HepG2 (cell line): Measurements from ENCODE around the gene TMEM185A. TPM values are rescaled to one million over a fixed set of nuclear protein-coding genes. Genes with fewer than 3 reads are reported as not detected.

ENCODE experiments used
- ATAC-seq: fragments of 200-7000 bp; cut with Tn5 transposase; 3 replicates; pipeline ENCODE4 v1.9.1; 2020; ENCODE audit warnings: mild to moderate bottlenecking, moderate library complexity
- BruUV-seq: library from RNA; stranded (reverse); fragments of 400-500 nt; replicated peaks from 2 replicates; lab custom pipeline; 2021; lab: Mats Ljungman, UMichigan
- CTCF ChIA-PET: fragments of 300-600 bp; formaldehyde crosslinking; extraction: SDS; loops from one replicate; lab custom pipeline; 2021; ENCODE audit warnings: low total read pairs, inconsistent platforms, low intra/inter-chr PET ratio; lab: Yijun Ruan, JAX
- POLR2A ChIA-PET: fragments of 350-600 bp; sonication (Branson Sonifier 250); formaldehyde crosslinking; loops from one replicate; lab custom pipeline; 2020; ENCODE audit warnings: antibody characterized with exemption, inconsistent platforms; lab: Yijun Ruan, JAX
- DNase-seq: peaks from one replicate; pipeline ENCODE4 v3.0.0-alpha.2; 2015; ENCODE audit warnings: low spot score
- FAIRE-seq: peaks from 3 replicates; lab custom pipeline; 2011; peaks lifted over from hg19 to GRCh38; lab: Jason Lieb, UNC
- H2AFZ ChIP-seq: one replicate; pipeline ENCODE4 v1.6.1; 2011; ENCODE audit warnings: low read length, inconsistent platforms
- H3K27ac ChIP-seq: fragments of 300-600 bp; 3 replicates; pipeline ENCODE4 v1.8.0; 2011; ENCODE audit warnings: mixed run types, mild to moderate bottlenecking, mixed read lengths, low read length, inconsistent platforms; ENCODE audit not compliant: insufficient read depth; ENCODE audit errors: extremely low read length
- H3K27me3 ChIP-seq, 2 experiments: fragments of 200-600 bp in 1 of 2; 2 replicates in 1 of 2; 3 replicates in 1 of 2; pipeline versions ENCODE4 v1.6.0 to v1.8.0; 2011; ENCODE audit warnings: low read length in 2 of 2, mild to moderate bottlenecking in 2 of 2, moderate library complexity in 2 of 2, inconsistent platforms in 1 of 2; ENCODE audit not compliant: insufficient read depth in 2 of 2, control insufficient read depth in 1 of 2
- H3K36me3 ChIP-seq, 2 experiments: fragments of 200-600 bp in 1 of 2; replicated peaks in 1 of 2; 2 replicates in 1 of 2; 3 replicates in 1 of 2; pipeline versions ENCODE4 v1.5.1 to v1.8.0; 2011; ENCODE audit warnings: low read length in 2 of 2, inconsistent platforms in 1 of 2; ENCODE audit not compliant: insufficient read depth in 2 of 2, control insufficient read depth in 1 of 2
- H3K4me1 ChIP-seq: 2 replicates; pipeline ENCODE4 v1.5.1; 2012; ENCODE audit warnings: low read length, inconsistent platforms; ENCODE audit not compliant: insufficient read depth
- H3K4me2 ChIP-seq: 2 replicates; pipeline ENCODE4 v1.6.0; 2011; ENCODE audit warnings: low read depth, low read length, inconsistent platforms
- H3K4me3 ChIP-seq, 3 experiments: fragments of 200-600 bp in 1 of 3; sonication (generic), shearing (Covaris generic) in 1 of 3; replicated peaks in 1 of 3; 2 replicates each; pipeline ENCODE4 v1.5.1; 2011 to 2016; ENCODE audit warnings: low read length in 3 of 3, inconsistent platforms in 2 of 3, low read depth in 2 of 3, mild to moderate bottlenecking in 2 of 3, control low read depth in 1 of 3, mixed read lengths in 1 of 3; ENCODE audit not compliant: insufficient read depth in 1 of 3
- H3K79me2 ChIP-seq: one replicate; pipeline ENCODE4 v1.6.1; 2011; ENCODE audit warnings: low read length, inconsistent platforms; ENCODE audit not compliant: insufficient read depth
- H3K9ac ChIP-seq: 2 replicates; pipeline ENCODE4 v1.6.0; 2011; ENCODE audit warnings: mild to moderate bottlenecking, low read depth, low read length, inconsistent platforms; ENCODE audit not compliant: insufficient read depth
- H3K9me3 ChIP-seq: 2 replicates; pipeline ENCODE4 v1.5.1; 2012; ENCODE audit warnings: mild to moderate bottlenecking, low read length
- H4K20me1 ChIP-seq: 2 replicates; pipeline ENCODE4 v1.6.0; 2011; ENCODE audit warnings: inconsistent platforms, mild to moderate bottlenecking, low read length, moderate library complexity; ENCODE audit not compliant: insufficient read depth
- CHD2 ChIP-seq: IDR thresholded peaks from 2 replicates; pipeline ENCODE4 v1.6.1; 2011; ENCODE audit warnings: low read depth, low read length, improper control_type of control experiment
- KDM4B ChIP-seq: sonication (generic); formaldehyde crosslinking; IDR thresholded peaks from 2 replicates; pipeline ENCODE4 v1.4.0; 2020; ENCODE audit warnings: missing genetic modification reagents
- NFATC3 ChIP-seq: sonication (generic); formaldehyde crosslinking; IDR thresholded peaks from 2 replicates; pipeline ENCODE4 v1.5.1; 2020; ENCODE audit warnings: mild to moderate bottlenecking, missing genetic modification reagents
- PHF8 ChIP-seq: sonication (generic); formaldehyde crosslinking; IDR thresholded peaks from 2 replicates; pipeline ENCODE4 v1.5.0; 2020; ENCODE audit warnings: missing genetic modification reagents
- PPARG ChIP-seq: conservative IDR thresholded peaks from 2 replicates; pipeline ENCODE4 v1.6.1; 2016; ENCODE audit warnings: missing biosample characterization, missing genetic modification reagents
- WGBS: methylation state at CpG from one replicate; pipeline ENCODE4 v1.1.6; 2017; ENCODE audit warnings: low lambda C conversion rate; 5-methylcytosine and 5-hydroxymethylcytosine counted together
- in situ Hi-C: cut with HindIII; loops from 2 replicates; pipeline ENCODE4 v1.10.0; 2017; ENCODE audit warnings: low pct_unique_long_range_greater_than_20kb; ENCODE audit not compliant: extremely low pct_ligation_motif_present
- intact Hi-C: fragments of 100-400 bp; cut with micrococcal nuclease; formaldehyde crosslinking; loops from one replicate; pipeline ENCODE4 v1.10.0; 2022; ENCODE audit not compliant: unreplicated experiment
- polyA plus RNA-seq, 8 experiments: library from polyadenylated mRNA; depleted of rRNA in 3 of 8; stranded (reverse) in 7 of 8; unstranded in 1 of 8; fragments of >200 nt; fragmentation: Illumina TruSeq in 4 of 8; extraction: Trizol in 4 of 8; gene quantifications; 2 replicates each; pipeline versions ENCODE4 v1.2.1 to v1.2.3, GENCODE V29; 2011 to 2016; ENCODE audit warnings: low read depth in 4 of 8, missing spikeins in 1 of 8, mixed read lengths in 1 of 8; ENCODE audit not compliant: insufficient read depth in 1 of 8
- total RNA-seq, 5 experiments: library from RNA; depleted of rRNA; stranded (reverse); fragments of >200 nt; fragmentation: Illumina TruSeq; extraction: Trizol; gene quantifications; 2 replicates each; pipeline ENCODE4 v1.2.3, GENCODE V29; 2016; ENCODE audit warnings: low read depth in 1 of 5
- TF ChIP-seq, protein P1 (sequence below): sonication (generic); formaldehyde crosslinking; IDR thresholded peaks from 2 replicates; pipeline ENCODE4 v1.5.1; 2020; ENCODE audit warnings: missing genetic modification reagents, mild to moderate bottlenecking, borderline replicate concordance
- TF ChIP-seq, protein P2 (sequence below): sonication (generic); formaldehyde crosslinking; IDR thresholded peaks from 2 replicates; pipeline ENCODE4 v1.5.0; 2020; ENCODE audit warnings: missing genetic modification reagents
- TF ChIP-seq, protein P3 (sequence below): sonication (generic); formaldehyde crosslinking; conservative IDR thresholded peaks from 2 replicates; pipeline ENCODE4 v1.4.0; 2020; ENCODE audit warnings: mild to moderate bottlenecking, missing genetic modification reagents, moderate library complexity
- TF ChIP-seq, protein P4 (sequence below): IDR thresholded peaks from 2 replicates; pipeline ENCODE4 v1.6.1; 2018; ENCODE audit warnings: missing genetic modification reagents, mild to moderate bottlenecking, missing compliant biosample characterization
- TF ChIP-seq, protein P5 (sequence below): sonication (generic); formaldehyde crosslinking; IDR thresholded peaks from 2 replicates; pipeline ENCODE4 v1.4.0; 2020; ENCODE audit warnings: missing genetic modification reagents; ENCODE audit errors: not compliant biosample characterization

Gene TMEM185A
- total and polyA plus RNA-seq, 2 of the 13 experiments (the other 11 are each of a cell fraction or from before 2014, with no cell fraction given) = 5.9 to 10.5 TPM

DNA sequence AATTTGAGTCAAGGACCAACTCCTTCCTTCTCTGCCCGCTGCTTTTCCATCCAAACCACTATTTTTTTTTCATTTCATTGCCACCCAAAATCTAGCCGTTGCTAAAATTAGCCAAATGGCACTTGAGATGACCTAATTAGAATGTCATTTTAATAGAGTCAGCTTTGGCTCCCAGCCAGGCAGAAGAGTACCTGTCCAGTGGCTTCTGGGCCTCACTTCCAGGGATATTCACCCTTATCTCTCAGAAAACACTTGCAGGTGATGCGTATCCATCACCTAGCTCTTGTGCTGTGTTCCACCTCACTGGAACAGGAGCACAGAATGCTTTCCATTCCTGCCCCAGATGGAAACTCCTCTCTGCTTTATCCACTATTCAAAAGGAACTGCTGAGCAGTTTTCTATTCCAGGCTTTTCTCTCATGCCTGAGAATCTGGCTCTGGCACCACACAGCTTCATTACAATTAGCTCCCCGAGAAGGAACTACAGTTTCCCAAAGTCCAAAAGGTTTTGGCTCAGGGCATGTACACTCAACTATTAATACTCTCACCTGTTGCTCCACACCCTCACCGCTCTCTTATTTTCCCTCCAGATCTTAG lies 62.8 kb downstream of the TMEM185A start (continued):
- TF ChIP-seq, protein P1, sequence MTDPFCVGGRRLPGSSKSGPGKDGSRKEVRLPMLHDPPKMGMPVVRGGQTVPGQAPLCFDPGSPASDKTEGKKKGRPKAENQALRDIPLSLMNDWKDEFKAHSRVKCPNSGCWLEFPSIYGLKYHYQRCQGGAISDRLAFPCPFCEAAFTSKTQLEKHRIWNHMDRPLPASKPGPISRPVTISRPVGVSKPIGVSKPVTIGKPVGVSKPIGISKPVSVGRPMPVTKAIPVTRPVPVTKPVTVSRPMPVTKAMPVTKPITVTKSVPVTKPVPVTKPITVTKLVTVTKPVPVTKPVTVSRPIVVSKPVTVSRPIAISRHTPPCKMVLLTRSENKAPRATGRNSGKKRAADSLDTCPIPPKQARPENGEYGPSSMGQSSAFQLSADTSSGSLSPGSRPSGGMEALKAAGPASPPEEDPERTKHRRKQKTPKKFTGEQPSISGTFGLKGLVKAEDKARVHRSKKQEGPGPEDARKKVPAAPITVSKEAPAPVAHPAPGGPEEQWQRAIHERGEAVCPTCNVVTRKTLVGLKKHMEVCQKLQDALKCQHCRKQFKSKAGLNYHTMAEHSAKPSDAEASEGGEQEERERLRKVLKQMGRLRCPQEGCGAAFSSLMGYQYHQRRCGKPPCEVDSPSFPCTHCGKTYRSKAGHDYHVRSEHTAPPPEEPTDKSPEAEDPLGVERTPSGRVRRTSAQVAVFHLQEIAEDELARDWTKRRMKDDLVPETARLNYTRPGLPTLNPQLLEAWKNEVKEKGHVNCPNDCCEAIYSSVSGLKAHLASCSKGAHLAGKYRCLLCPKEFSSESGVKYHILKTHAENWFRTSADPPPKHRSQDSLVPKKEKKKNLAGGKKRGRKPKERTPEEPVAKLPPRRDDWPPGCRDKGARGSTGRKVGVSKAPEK (CRISPR knock-in tag) = no peak

DNA sequence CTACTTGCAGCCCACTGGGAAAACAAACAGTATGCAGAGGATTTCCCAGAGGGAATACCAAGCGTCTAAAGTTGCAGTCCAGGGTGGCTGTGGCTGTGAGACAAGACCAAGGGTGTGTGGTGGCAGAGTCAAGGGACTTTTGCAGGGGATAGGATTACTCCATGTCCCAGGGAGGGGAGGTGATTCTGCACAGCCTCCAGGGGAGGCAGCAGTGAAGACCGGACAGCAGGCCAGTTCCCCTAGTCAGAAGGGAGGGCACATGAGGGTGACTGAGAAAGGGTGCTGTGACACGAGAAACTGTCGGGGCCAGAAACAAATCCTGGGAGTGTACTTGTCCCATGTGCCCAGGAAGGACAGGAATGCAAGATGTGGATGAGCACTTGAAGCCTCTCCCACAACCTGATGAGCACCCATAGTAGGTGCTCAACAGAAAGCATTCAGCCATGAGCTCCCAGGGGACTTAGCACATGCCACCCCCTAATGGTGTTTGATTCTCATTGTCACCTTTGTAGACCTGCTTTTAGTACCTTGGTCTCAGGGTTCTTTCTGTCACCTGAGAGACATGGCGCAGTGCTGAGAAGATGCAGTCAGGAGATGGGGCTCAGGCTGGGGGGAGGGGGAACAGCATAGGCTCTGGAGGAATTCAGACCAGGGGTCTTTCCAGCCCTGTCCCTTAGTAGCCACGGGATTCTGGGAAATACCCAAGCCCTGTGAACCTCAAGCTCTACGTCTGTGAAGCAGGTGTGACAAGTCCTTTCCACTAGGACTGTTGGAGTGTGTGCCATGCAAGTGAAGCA lies 63.8 kb downstream of the TMEM185A start:
- no peak for DNase-seq
- Histone ChIP-seq H3K4me1 (no peaks in the 10 kb centered on the region), H3K9me3 (no peaks in the 10 kb centered on the region), H3K36me3 (no peaks in the 10 kb centered on the region), H3K79me2 (no peaks in the 10 kb centered on the region), H3K9ac (no peak overlapping the region), H3K27me3 (no peaks in the 10 kb centered on the region), H3K4me2 (no peak overlapping the region), H3K27ac (no peak overlapping the region), H4K20me1 (no peaks in the 10 kb centered on the region), H2AFZ (no peak overlapping the region), H3K4me3 (no peak overlapping the region)
- WGBS = 23% methylated on average over 5 of the region's 7 CpGs
- ATAC-seq = no peak
- in situ Hi-C loops (no loop called here), intact Hi-C loops (no loop called here)
- no peak for FAIRE-seq
- ChIA-PET POLR2A (no interaction called here), CTCF (no interaction called here)
- no TSS peak for BruUV-seq
- TF ChIP-seq, protein P2, sequence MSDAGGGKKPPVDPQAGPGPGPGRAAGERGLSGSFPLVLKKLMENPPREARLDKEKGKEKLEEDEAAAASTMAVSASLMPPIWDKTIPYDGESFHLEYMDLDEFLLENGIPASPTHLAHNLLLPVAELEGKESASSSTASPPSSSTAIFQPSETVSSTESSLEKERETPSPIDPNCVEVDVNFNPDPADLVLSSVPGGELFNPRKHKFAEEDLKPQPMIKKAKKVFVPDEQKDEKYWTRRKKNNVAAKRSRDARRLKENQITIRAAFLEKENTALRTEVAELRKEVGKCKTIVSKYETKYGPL (CRISPR knock-in tag) = no peak
- no peak for TF ChIP-seq PPARG (CRISPR knock-in tag)
- no peak for TF ChIP-seq KDM4B
- TF ChIP-seq, protein P3, sequence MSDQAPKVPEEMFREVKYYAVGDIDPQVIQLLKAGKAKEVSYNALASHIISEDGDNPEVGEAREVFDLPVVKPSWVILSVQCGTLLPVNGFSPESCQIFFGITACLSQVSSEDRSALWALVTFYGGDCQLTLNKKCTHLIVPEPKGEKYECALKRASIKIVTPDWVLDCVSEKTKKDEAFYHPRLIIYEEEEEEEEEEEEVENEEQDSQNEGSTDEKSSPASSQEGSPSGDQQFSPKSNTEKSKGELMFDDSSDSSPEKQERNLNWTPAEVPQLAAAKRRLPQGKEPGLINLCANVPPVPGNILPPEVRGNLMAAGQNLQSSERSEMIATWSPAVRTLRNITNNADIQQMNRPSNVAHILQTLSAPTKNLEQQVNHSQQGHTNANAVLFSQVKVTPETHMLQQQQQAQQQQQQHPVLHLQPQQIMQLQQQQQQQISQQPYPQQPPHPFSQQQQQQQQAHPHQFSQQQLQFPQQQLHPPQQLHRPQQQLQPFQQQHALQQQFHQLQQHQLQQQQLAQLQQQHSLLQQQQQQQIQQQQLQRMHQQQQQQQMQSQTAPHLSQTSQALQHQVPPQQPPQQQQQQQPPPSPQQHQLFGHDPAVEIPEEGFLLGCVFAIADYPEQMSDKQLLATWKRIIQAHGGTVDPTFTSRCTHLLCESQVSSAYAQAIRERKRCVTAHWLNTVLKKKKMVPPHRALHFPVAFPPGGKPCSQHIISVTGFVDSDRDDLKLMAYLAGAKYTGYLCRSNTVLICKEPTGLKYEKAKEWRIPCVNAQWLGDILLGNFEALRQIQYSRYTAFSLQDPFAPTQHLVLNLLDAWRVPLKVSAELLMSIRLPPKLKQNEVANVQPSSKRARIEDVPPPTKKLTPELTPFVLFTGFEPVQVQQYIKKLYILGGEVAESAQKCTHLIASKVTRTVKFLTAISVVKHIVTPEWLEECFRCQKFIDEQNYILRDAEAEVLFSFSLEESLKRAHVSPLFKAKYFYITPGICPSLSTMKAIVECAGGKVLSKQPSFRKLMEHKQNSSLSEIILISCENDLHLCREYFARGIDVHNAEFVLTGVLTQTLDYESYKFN (CRISPR knock-in tag) = no peak
- TF ChIP-seq, protein P4, sequence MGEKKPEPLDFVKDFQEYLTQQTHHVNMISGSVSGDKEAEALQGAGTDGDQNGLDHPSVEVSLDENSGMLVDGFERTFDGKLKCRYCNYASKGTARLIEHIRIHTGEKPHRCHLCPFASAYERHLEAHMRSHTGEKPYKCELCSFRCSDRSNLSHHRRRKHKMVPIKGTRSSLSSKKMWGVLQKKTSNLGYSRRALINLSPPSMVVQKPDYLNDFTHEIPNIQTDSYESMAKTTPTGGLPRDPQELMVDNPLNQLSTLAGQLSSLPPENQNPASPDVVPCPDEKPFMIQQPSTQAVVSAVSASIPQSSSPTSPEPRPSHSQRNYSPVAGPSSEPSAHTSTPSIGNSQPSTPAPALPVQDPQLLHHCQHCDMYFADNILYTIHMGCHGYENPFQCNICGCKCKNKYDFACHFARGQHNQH (CRISPR knock-in tag) = no peak
- TF ChIP-seq CHD2 = no peak
- TF ChIP-seq, protein P5, sequence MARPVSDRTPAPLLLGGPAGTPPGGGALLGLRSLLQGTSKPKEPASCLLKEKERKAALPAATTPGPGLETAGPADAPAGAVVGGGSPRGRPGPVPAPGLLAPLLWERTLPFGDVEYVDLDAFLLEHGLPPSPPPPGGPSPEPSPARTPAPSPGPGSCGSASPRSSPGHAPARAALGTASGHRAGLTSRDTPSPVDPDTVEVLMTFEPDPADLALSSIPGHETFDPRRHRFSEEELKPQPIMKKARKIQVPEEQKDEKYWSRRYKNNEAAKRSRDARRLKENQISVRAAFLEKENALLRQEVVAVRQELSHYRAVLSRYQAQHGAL (CRISPR knock-in tag) = no peak
- TF ChIP-seq NFATC3 (CRISPR knock-in tag) = no peak
- TF ChIP-seq PHF8 (CRISPR knock-in tag) = no peak
